Activated CD8-positive, alpha-beta T cell treated with anti-CD3 and anti-CD28 coated beads, Interleukin-2, amount 10 ng/mL, durations not matched to agents 7 days and 5 days (primary cell): ENCODE results near the gene MROH8. TPM values are rescaled to one million over a fixed set of nuclear protein-coding genes. Genes with fewer than 3 reads are reported as not detected.
"Not testable (repeated sequence)": the region's sequence is repeated elsewhere in the genome, so short reads cannot be mapped to it uniquely, and the experiment has no call there.

Source experiments
- ATAC-seq: fragments of 150-1000 bp; cut with Tn5 transposase; one replicate; pipeline ENCODE4 v1.10.0; 2021; ENCODE audit warnings: moderate library complexity
- CTCF ChIA-PET: fragments of 350-600 bp; sonication (Branson Sonifier 250); formaldehyde crosslinking; loops from one replicate; lab custom pipeline; 2021; ENCODE audit warnings: antibody characterized with exemption; lab: Charles Lee
- POLR2A ChIA-PET: fragments of 350-600 bp; sonication (Branson Sonifier 250); formaldehyde crosslinking; loops from one replicate; lab custom pipeline; 2021; ENCODE audit warnings: antibody characterized with exemption; lab: Charles Lee
- DNase-seq: peaks from one replicate; pipeline ENCODE4 v3.0.0-alpha.2; 2020
- H3K27ac Mint-ChIP-seq: one replicate; pipeline ENCODE4 v1.8.0; 2021; ENCODE audit warnings: mild to moderate bottlenecking, mixed read lengths
- H3K27me3 Mint-ChIP-seq: one replicate; pipeline ENCODE4 v1.8.0; 2021; ENCODE audit warnings: low read depth, mixed read lengths
- H3K36me3 Mint-ChIP-seq: one replicate; pipeline ENCODE4 v1.8.0; 2021; ENCODE audit warnings: low read depth, mixed read lengths
- H3K4me1 Mint-ChIP-seq: one replicate; pipeline ENCODE4 v1.8.0; 2021; ENCODE audit warnings: low read depth, mixed read lengths
- H3K4me3 Mint-ChIP-seq: one replicate; pipeline ENCODE4 v1.8.0; 2021; ENCODE audit warnings: mild to moderate bottlenecking, mixed read lengths
- H3K9me3 Mint-ChIP-seq: one replicate; pipeline ENCODE4 v1.8.0; 2022; ENCODE audit warnings: mixed read lengths; ENCODE audit not compliant: insufficient read depth
- total RNA-seq, 2 experiments: library from RNA; stranded (reverse); gene quantifications; one replicate each; pipeline ENCODE4 v1.2.3, GENCODE V29; 2021

Gene MROH8
- total RNA-seq, 2 experiments from 2014 or later: 2.6 to 2.8 TPM

GRCh38 chr20:37151529-37151928, 27.8 kb downstream of the MROH8 start:
- DNase-seq: no peak
- no peak for ATAC-seq
- no peaks in the 10 kb centered on the region for H3K36me3 Mint-ChIP-seq
- no peaks in the 10 kb centered on the region for H3K9me3 Mint-ChIP-seq
- no peak overlapping the region for H3K27ac Mint-ChIP-seq
- no peaks in the 10 kb centered on the region for H3K4me1 Mint-ChIP-seq
- H3K4me3 Mint-ChIP-seq: no peak overlapping the region
- no peaks in the 10 kb centered on the region for H3K27me3 Mint-ChIP-seq
- CTCF ChIA-PET: no interaction called here
- POLR2A ChIA-PET: no interaction called here

- DNase-seq, POLR2A ChIA-PET, H3K27ac Mint-ChIP-seq, H3K9me3 Mint-ChIP-seq, ATAC-seq, H3K4me3 Mint-ChIP-seq, H3K36me3 Mint-ChIP-seq, H3K4me1 Mint-ChIP-seq, CTCF ChIA-PET, H3K27me3 Mint-ChIP-seq: not testable (repeated sequence)
These were observed 28.5 kb downstream of the MROH8 start for GRCh38 chr20:37150864-37151263.

- Mint-ChIP-seq H3K9me3 (no peaks in the 10 kb centered on the region), H3K4me3 (no peak overlapping the region), H3K4me1 (no peaks in the 10 kb centered on the region), H3K27me3 (no peaks in the 10 kb centered on the region), H3K27ac (no peak overlapping the region), H3K36me3 (no peaks in the 10 kb centered on the region)
- POLR2A ChIA-PET: no interaction called here
- no peak for ATAC-seq
- CTCF ChIA-PET: no interaction called here
- no peak for DNase-seq
These were observed 32.1 kb downstream of the MROH8 start for GRCh38 chr20:37147250-37147649.

- H3K27me3 Mint-ChIP-seq: no peaks in the 10 kb centered on the region
- H3K4me1 Mint-ChIP-seq: no peaks in the 10 kb centered on the region
These were observed 34.4 kb downstream of the MROH8 start for GRCh38 chr20:37144856-37145404.

GRCh38 chr20:37142708-37143107, 36.6 kb downstream of the MROH8 start:
- Mint-ChIP-seq H3K27ac (no peak overlapping the region), H3K4me1 (no peaks in the 10 kb centered on the region), H3K4me3 (no peak overlapping the region), H3K9me3 (no peaks in the 10 kb centered on the region), H3K27me3 (no peaks in the 10 kb centered on the region), H3K36me3 (no peaks in the 10 kb centered on the region)
- ATAC-seq: no peak
- CTCF ChIA-PET: no interaction called here
- POLR2A ChIA-PET: no interaction called here
- no peak for DNase-seq

More at GRCh38 chr20:37144856-37145404, 34.4 kb downstream of the MROH8 start:
- Mint-ChIP-seq H3K27ac (no peak overlapping the region), H3K36me3 (no peaks in the 10 kb centered on the region), H3K4me3 (no peak overlapping the region), H3K9me3 (no peaks in the 10 kb centered on the region)
- ATAC-seq (no peak), DNase-seq (no peak)
- CTCF ChIA-PET: no interaction called here
- POLR2A ChIA-PET: no interaction called here

GRCh38 chr20:37137547-37137946, 41.8 kb downstream of the MROH8 start:
- CTCF ChIA-PET: interaction anchor here (1.0 kb wide), 1 partner anchor 58 kb away, joined by 3 read pairs; no protein-coding TSS in a partner anchor
- Mint-ChIP-seq H3K9me3 (no peaks in the 10 kb centered on the region), H3K27me3 (no peaks in the 10 kb centered on the region), H3K36me3 (no peaks in the 10 kb centered on the region), H3K27ac (no peak overlapping the region), H3K4me3 (no peak overlapping the region), H3K4me1 (no peaks in the 10 kb centered on the region)
- POLR2A ChIA-PET: interaction anchor here (0.9 kb wide), 1 partner anchor 42 kb away, joined by 4 read pairs; the partner anchor contains the start of gene RBL1
- DNase-seq (no peak), ATAC-seq (no peak)

- ATAC-seq: no peak
- H3K36me3 Mint-ChIP-seq: no peaks in the 10 kb centered on the region
These were observed 45.4 kb downstream of the MROH8 start for GRCh38 chr20:37133952-37134351.

GRCh38 chr20:37131486-37131885, 47.9 kb downstream of the MROH8 start:
- Mint-ChIP-seq H3K9me3 (no peaks in the 10 kb centered on the region), H3K4me3 (no peak overlapping the region), H3K4me1 (peaks cover 4% of the 10 kb centered on the region), H3K27ac (no peak overlapping the region), H3K27me3 (no peaks in the 10 kb centered on the region), H3K36me3 (no peaks in the 10 kb centered on the region)
- ATAC-seq (no peak), DNase-seq (no peak)
- POLR2A ChIA-PET: no interaction called here
- CTCF ChIA-PET: no interaction called here

More at GRCh38 chr20:37133952-37134351, 45.4 kb downstream of the MROH8 start:
- ChIA-PET POLR2A (no interaction called here), CTCF (no interaction called here)
- Mint-ChIP-seq H3K9me3 (no peaks in the 10 kb centered on the region), H3K27ac (no peak overlapping the region), H3K4me3 (no peak overlapping the region), H3K4me1 (peaks cover 4% of the 10 kb centered on the region), H3K27me3 (no peaks in the 10 kb centered on the region)
- no peak for DNase-seq

GRCh38 chr20:37128803-37129202, 50.5 kb downstream of the MROH8 start:
- Mint-ChIP-seq H3K36me3 (no peaks in the 10 kb centered on the region), H3K4me1 (peaks cover 4% of the 10 kb centered on the region), H3K27ac (no peak overlapping the region), H3K9me3 (no peaks in the 10 kb centered on the region), H3K27me3 (no peaks in the 10 kb centered on the region), H3K4me3 (no peak overlapping the region)
- DNase-seq (no peak), ATAC-seq (no peak)
- CTCF ChIA-PET: no interaction called here
- POLR2A ChIA-PET: no interaction called here

- CTCF ChIA-PET, POLR2A ChIA-PET, H3K36me3 Mint-ChIP-seq, H3K4me3 Mint-ChIP-seq, H3K4me1 Mint-ChIP-seq, ATAC-seq, DNase-seq, H3K27me3 Mint-ChIP-seq, H3K27ac Mint-ChIP-seq, H3K9me3 Mint-ChIP-seq: not testable (repeated sequence)
These were observed 53.1 kb downstream of the MROH8 start for GRCh38 chr20:37126290-37126689.

GRCh38 chr20:37123441-37123840, 55.9 kb downstream of the MROH8 start:
- Mint-ChIP-seq H3K4me3 (no peak overlapping the region), H3K27ac (no peak overlapping the region), H3K4me1 (no peaks in the 10 kb centered on the region), H3K27me3 (no peaks in the 10 kb centered on the region), H3K9me3 (no peaks in the 10 kb centered on the region), H3K36me3 (no peaks in the 10 kb centered on the region)
- DNase-seq (no peak), ATAC-seq (no peak)
- POLR2A ChIA-PET: interaction anchor here (0.7 kb wide), 1 partner anchor 442 kb away, joined by 3 read pairs; no protein-coding TSS in a partner anchor
- CTCF ChIA-PET: interaction anchor here (0.5 kb wide), 1 partner anchor 115 kb away, joined by 3 read pairs; no protein-coding TSS in a partner anchor

GRCh38 chr20:37120497-37120896, 58.9 kb downstream of the MROH8 start:
- Mint-ChIP-seq H3K27me3 (no peaks in the 10 kb centered on the region), H3K27ac (no peak overlapping the region), H3K4me3 (no peak overlapping the region), H3K36me3 (no peaks in the 10 kb centered on the region), H3K4me1 (no peaks in the 10 kb centered on the region), H3K9me3 (no peaks in the 10 kb centered on the region)
- DNase-seq (no peak), ATAC-seq (no peak)
- CTCF ChIA-PET: no interaction called here
- POLR2A ChIA-PET: no interaction called here
